GM18951 (cell line): ENCODE measurements around the gene DNAJB4.
A peak's percentile ranks its signal among the peaks of the same experiment; 100 is the strongest.

Source experiments
- POLR2A ChIP-seq: IDR thresholded peaks from 4 replicates; pipeline ENCODE4 v1.6.1; 2011; ENCODE audit warnings: mild to moderate bottlenecking; ENCODE audit not compliant: insufficient read length, insufficient read depth; ENCODE audit errors: extremely low read depth
- in situ Hi-C: fragments of 300-500 bp; cut with MboI; formaldehyde crosslinking; loops from one replicate; pipeline ENCODE4 v1.12.0; 2022; ENCODE audit warnings: low sequenced_read_pairs, mixed read lengths, inconsistent platforms; ENCODE audit not compliant: unreplicated experiment

Gene DNAJB4

GRCh38 chr1:78004719-78005447, at the start of gene DNAJB4:
Gene DNAJB4, plus strand, starts transcription at chr1:78004939. Its CDS starts 172 bp downstream, at chr1:78005111.
- no peak for TF ChIP-seq POLR2A
- in situ Hi-C loops, result no loop called here

- in situ Hi-C loops, result no loop called here
- TF ChIP-seq POLR2A, result no peak
Measured at GRCh38 chr1:77955709-77956108, 49.0 kb upstream of the DNAJB4 start.

GRCh38 chr1:77956464-77956863, 48.3 kb upstream of the DNAJB4 start:
- in situ Hi-C loops, result no loop called here
- TF ChIP-seq POLR2A, result no peak

- in situ Hi-C loops, result no loop called here
- no peak for TF ChIP-seq POLR2A
Measured at GRCh38 chr1:77958391-77958790, 46.3 kb upstream of the DNAJB4 start.

- TF ChIP-seq POLR2A, result no peak
- in situ Hi-C loops, result no loop called here
Measured at GRCh38 chr1:77958850-77959249, 45.9 kb upstream of the DNAJB4 start.

- in situ Hi-C loops, result no loop called here
- no peak for TF ChIP-seq POLR2A
Measured at GRCh38 chr1:77961392-77961791, 43.3 kb upstream of the DNAJB4 start.

- no peak for TF ChIP-seq POLR2A
- in situ Hi-C loops, result no loop called here
Measured at GRCh38 chr1:77966291-77966690, 38.4 kb upstream of the DNAJB4 start.

- TF ChIP-seq POLR2A, result no peak
- in situ Hi-C loops, result no loop called here
Measured at GRCh38 chr1:77970192-77970591, 34.5 kb upstream of the DNAJB4 start.

GRCh38 chr1:77972080-77972479, 32.7 kb upstream of the DNAJB4 start:
- in situ Hi-C loops, result no loop called here
- TF ChIP-seq POLR2A, result no peak

- in situ Hi-C loops, result no loop called here
- no peak for TF ChIP-seq POLR2A
Measured at GRCh38 chr1:77975386-77975785, 29.4 kb upstream of the DNAJB4 start.

GRCh38 chr1:77975907-77976306, 28.8 kb upstream of the DNAJB4 start:
- TF ChIP-seq POLR2A, result no peak
- in situ Hi-C loops, result no loop called here

GRCh38 chr1:77976433-77977076, 28.2 kb upstream of the DNAJB4 start:
- in situ Hi-C loops, result no loop called here
- TF ChIP-seq POLR2A, result no peak

GRCh38 chr1:77977989-77978292, 26.8 kb upstream of the DNAJB4 start:
- no peak for TF ChIP-seq POLR2A

GRCh38 chr1:77978293-77978968, 26.3 kb upstream of the DNAJB4 start:
- peak; percentile 39 for TF ChIP-seq POLR2A
- in situ Hi-C loops, result no loop called here

More at GRCh38 chr1:77977989-77978292, 26.8 kb upstream of the DNAJB4 start:
- in situ Hi-C loops, result no loop called here
